HCT116 (cell line): ENCODE data around the gene SYAP1. TPM values are rescaled to one million over a fixed set of nuclear protein-coding genes. Genes with fewer than 3 reads are reported as not detected.
A peak's percentile ranks its signal among the peaks of the same experiment; 100 is the strongest.

ENCODE experiments used
- ATAC-seq: fragments of 200-7000 bp; cut with Tn5 transposase; 2 replicates; pipeline ENCODE4 v1.9.1; 2020; ENCODE audit warnings: mild to moderate bottlenecking, moderate library complexity
- BruUV-seq: library from RNA; stranded (reverse); fragments of 400-500 nt; replicated peaks from 2 replicates; lab custom pipeline; 2021; lab: Mats Ljungman, UMichigan
- CTCF ChIA-PET: fragments of 300-600 bp; sonication (Branson Sonifier 250); formaldehyde crosslinking; loops from one replicate; lab custom pipeline; 2021; ENCODE audit warnings: antibody characterized with exemption; lab: Charles Lee
- POLR2A ChIA-PET: fragments of 300-600, 350-600 bp; sonication (Branson Sonifier 250); formaldehyde crosslinking; loops from one replicate; lab custom pipeline; 2021; ENCODE audit warnings: antibody characterized with exemption; lab: Charles Lee
- RAD21 ChIA-PET, 2 experiments: fragments of 300-600 bp; sonication (Branson Sonifier 250); formaldehyde crosslinking; loops; one replicate each; lab custom pipeline; 2023; ENCODE audit warnings: low total read pairs in 2 of 2; ENCODE audit not compliant: uncharacterized antibody in 2 of 2, unreplicated experiment in 2 of 2, low non-redundant PET in 1 of 2; lab: Charles Lee
- DNase-seq: peaks from one replicate; pipeline ENCODE4 v3.0.0-alpha.2; 2010; ENCODE audit warnings: low read depth, low spot score
- H2AFZ ChIP-seq: fragments of 200-600 bp; shearing (Covaris generic), sonication (generic); 2 replicates; pipeline ENCODE4 v1.6.1; 2017; ENCODE audit warnings: low read depth, mixed run types, mixed read lengths, antibody characterized with exemption, low read length; ENCODE audit not compliant: poor library complexity, severe bottlenecking
- H3K27ac ChIP-seq: 2 replicates; pipeline ENCODE4 v1.5.1; 2012; ENCODE audit warnings: low read depth, low read length
- H3K27me3 ChIP-seq: fragments of 200-600 bp; sonication (generic); 2 replicates; pipeline ENCODE4 v1.6.1; 2016; ENCODE audit warnings: mixed run types, low read length, mixed read lengths; ENCODE audit not compliant: insufficient read depth
- H3K36me3 ChIP-seq, 2 experiments: fragments of 200-500 bp in 1 of 2; fragments of 200-600 bp in 1 of 2; sonication (Bioruptor generic) in 1 of 2; sonication (generic) in 1 of 2; 2 replicates each; pipeline versions ENCODE4 v1.5.1 to v1.6.1; 2014 to 2016; ENCODE audit warnings: low read length in 2 of 2, inconsistent platforms in 1 of 2, mixed read lengths in 1 of 2, mixed run types in 1 of 2; ENCODE audit not compliant: insufficient read depth in 2 of 2, control insufficient read depth in 1 of 2
- H3K4me1 ChIP-seq, 2 experiments: fragments of 200-600 bp in 1 of 2; sonication (generic) in 1 of 2; 2 replicates each; pipeline versions ENCODE4 v1.5.1 to v1.6.1; 2012 to 2017; ENCODE audit warnings: low read length in 2 of 2, inconsistent platforms in 1 of 2, mild to moderate bottlenecking in 1 of 2, mixed read lengths in 1 of 2, mixed run types in 1 of 2, moderate library complexity in 1 of 2; ENCODE audit not compliant: insufficient read depth in 2 of 2, control insufficient read depth in 1 of 2
- H3K4me2 ChIP-seq: fragments of 200-600 bp; sonication (generic); 2 replicates; pipeline ENCODE4 v1.6.1; 2017; ENCODE audit warnings: mixed run types, low read length, mixed read lengths
- H3K4me3 ChIP-seq, 2 experiments: fragments of 200-600 bp in 1 of 2; sonication (generic) in 1 of 2; replicated peaks in 1 of 2; 2 replicates each; pipeline ENCODE4 v1.5.1; 2011 to 2016; ENCODE audit warnings: low read length in 2 of 2, control low read depth in 1 of 2, low read depth in 1 of 2, mild to moderate bottlenecking in 1 of 2, mixed read lengths in 1 of 2, mixed run types in 1 of 2
- H3K79me2 ChIP-seq: fragments of 200-600 bp; sonication (generic); 2 replicates; pipeline ENCODE4 v1.6.1; 2017; ENCODE audit warnings: mild to moderate bottlenecking, mixed run types, low read length, moderate library complexity, mixed read lengths; ENCODE audit not compliant: insufficient read depth
- H3K9ac ChIP-seq: fragments of 200-600 bp; sonication (generic); 2 replicates; pipeline ENCODE4 v1.6.1; 2016; ENCODE audit warnings: low read length, mixed read lengths
- H3K9me2 ChIP-seq: fragments of 200-600 bp; sonication (generic), shearing (Covaris generic); 2 replicates; pipeline ENCODE4 v1.6.1; 2017; ENCODE audit warnings: mixed run types, mild to moderate bottlenecking, moderate library complexity; ENCODE audit not compliant: insufficient read depth
- H3K9me3 ChIP-seq, 2 experiments: fragments of 200-500 bp in 1 of 2; fragments of 200-600 bp in 1 of 2; sonication (Bioruptor generic) in 1 of 2; sonication (generic) in 1 of 2; 2 replicates each; pipeline ENCODE4 v1.6.1; 2014 to 2017; ENCODE audit warnings: low read length in 2 of 2, mixed read lengths in 2 of 2, inconsistent platforms in 1 of 2, low read depth in 1 of 2, mild to moderate bottlenecking in 1 of 2, mixed run types in 1 of 2, moderate library complexity in 1 of 2; ENCODE audit not compliant: control insufficient read depth in 1 of 2, insufficient read depth in 1 of 2
- H4K20me1 ChIP-seq: fragments of 200-600 bp; sonication (generic), shearing (Covaris generic); 2 replicates; pipeline ENCODE4 v1.6.1; 2017; ENCODE audit warnings: mixed run types, mild to moderate bottlenecking, moderate library complexity; ENCODE audit not compliant: insufficient read depth
- ELF1 ChIP-seq: IDR thresholded peaks from 2 replicates; pipeline ENCODE4 v1.6.1; 2012; ENCODE audit warnings: low read depth, borderline replicate concordance
- EZH2 ChIP-seq: fragments of 200-600 bp; sonication (generic); IDR thresholded peaks from 2 replicates; pipeline ENCODE4 v1.6.1; 2017; ENCODE audit warnings: antibody characterized with exemption, mixed run types
- FOSL1 ChIP-seq: IDR thresholded peaks from 2 replicates; pipeline ENCODE4 v1.6.1; 2012; ENCODE audit warnings: low read depth
- JUND ChIP-seq: IDR thresholded peaks from 2 replicates; pipeline ENCODE4 v1.6.1; 2012
- SIN3A ChIP-seq: IDR thresholded peaks from 2 replicates; pipeline ENCODE4 v1.6.1; 2012; ENCODE audit warnings: low read depth
- SRF ChIP-seq: IDR thresholded peaks from 2 replicates; pipeline ENCODE4 v1.6.1; 2012; ENCODE audit warnings: low read depth
- intact Hi-C: fragments of 100-400 bp; cut with micrococcal nuclease; formaldehyde crosslinking; loops from 2 replicates; pipeline ENCODE4 v1.10.0; 2022
- total RNA-seq: library from RNA; stranded (reverse); gene quantifications from one replicate; pipeline ENCODE4 v1.2.1, GENCODE V29; 2021; ENCODE audit not compliant: unreplicated experiment
- TF ChIP-seq, protein P1 (sequence below): IDR thresholded peaks from 2 replicates; pipeline ENCODE4 v1.6.1; 2011; ENCODE audit warnings: mild to moderate bottlenecking, low read length, moderate library complexity; ENCODE audit not compliant: insufficient replicate concordance; ENCODE audit errors: extremely low read depth

The SYAP1 gene
- total RNA-seq, 1 experiment from 2014 or later, result 24.8 TPM

DNA sequence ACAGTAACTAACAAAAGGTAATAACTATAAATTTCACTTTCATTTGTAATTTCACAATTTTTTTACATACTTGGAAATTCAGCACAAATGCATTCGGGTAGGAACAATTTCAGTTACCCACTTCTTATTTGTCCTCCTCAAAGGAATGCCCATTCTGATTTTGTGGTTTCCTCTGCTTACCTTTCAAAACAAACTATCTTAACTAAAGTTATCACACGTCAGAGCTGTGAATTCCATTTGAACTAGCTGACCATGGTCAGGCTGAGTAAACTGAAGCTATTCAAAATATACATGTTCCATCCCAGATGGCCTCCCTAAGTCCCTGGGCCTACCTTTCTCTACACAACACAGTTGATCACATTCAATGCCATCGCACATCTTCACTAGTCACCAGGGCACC, 11.4 kb upstream of the SYAP1 start (continued):
- TF ChIP-seq EZH2, result no peak
- TF ChIP-seq ELF1, result no peak
- TF ChIP-seq JUND, result no peak
- TF ChIP-seq SRF, result no peak

DNA sequence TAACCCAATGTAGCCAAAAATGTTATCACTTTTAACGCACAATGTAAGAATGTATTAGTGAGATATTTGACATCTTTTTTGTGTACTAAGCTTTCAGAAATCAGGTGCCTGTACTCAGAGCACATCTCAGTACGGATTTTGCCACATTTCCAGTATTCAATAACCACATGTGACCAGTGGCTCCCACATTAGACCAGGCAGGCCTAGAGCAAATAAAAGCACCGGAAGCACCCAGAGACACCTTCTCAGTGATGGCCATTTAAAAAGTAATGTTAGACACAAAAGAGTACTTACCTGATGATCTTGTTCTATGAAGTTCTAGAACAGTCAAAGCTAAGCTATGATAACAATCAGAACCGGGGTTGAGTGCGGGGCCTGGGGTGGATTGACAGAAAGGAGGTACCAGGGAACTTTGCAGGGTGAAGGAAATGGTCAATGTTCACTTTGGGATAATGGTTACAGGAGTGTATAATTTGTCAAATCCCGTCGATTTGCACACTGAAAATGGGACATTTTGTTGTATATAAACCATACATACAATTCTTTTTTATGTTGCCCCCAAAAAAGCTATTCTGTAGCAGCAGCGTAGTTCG, 8.1 kb upstream of the SYAP1 start:
- TF ChIP-seq, protein P1, sequence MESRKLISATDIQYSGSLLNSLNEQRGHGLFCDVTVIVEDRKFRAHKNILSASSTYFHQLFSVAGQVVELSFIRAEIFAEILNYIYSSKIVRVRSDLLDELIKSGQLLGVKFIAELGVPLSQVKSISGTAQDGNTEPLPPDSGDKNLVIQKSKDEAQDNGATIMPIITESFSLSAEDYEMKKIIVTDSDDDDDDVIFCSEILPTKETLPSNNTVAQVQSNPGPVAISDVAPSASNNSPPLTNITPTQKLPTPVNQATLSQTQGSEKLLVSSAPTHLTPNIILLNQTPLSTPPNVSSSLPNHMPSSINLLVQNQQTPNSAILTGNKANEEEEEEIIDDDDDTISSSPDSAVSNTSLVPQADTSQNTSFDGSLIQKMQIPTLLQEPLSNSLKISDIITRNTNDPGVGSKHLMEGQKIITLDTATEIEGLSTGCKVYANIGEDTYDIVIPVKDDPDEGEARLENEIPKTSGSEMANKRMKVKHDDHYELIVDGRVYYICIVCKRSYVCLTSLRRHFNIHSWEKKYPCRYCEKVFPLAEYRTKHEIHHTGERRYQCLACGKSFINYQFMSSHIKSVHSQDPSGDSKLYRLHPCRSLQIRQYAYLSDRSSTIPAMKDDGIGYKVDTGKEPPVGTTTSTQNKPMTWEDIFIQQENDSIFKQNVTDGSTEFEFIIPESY, result no peak
- TF ChIP-seq EZH2 (no peak), FOSL1 (no peak), SIN3A (no peak)
- no peak for DNase-seq
- peak overlapping the region; percentile 91 for H3K4me2 ChIP-seq
- H3K4me3 ChIP-seq, result peak overlapping the region; percentile 44 to 71
- H4K20me1 ChIP-seq, result no peaks in the 10 kb centered on the region
- no peaks in the 10 kb centered on the region; a peak in 1 of 4 replicates for H3K36me3 ChIP-seq
- ATAC-seq, result no peak
- RAD21 ChIA-PET, result no interaction called here
- no peaks in the 10 kb centered on the region for H3K79me2 ChIP-seq
- peak overlapping the region; percentile 82 for H3K9ac ChIP-seq
- POLR2A ChIA-PET, result no interaction called here
- CTCF ChIA-PET, result no interaction called here
- no peaks in the 10 kb centered on the region for H3K9me2 ChIP-seq
- BruUV-seq, result TSS peak; percentile 53
- H3K9me3 ChIP-seq, result no peaks in the 10 kb centered on the region
- peaks cover 0 to 15% of the 10 kb centered on the region in 2 experiments; a peak in 1 of 4 replicates for H3K4me1 ChIP-seq
- peak overlapping the region; percentile 87 for H3K27ac ChIP-seq
- intact Hi-C loops, result loop anchor here (10.0 kb wide), 1 partner anchor 857 kb away; the partner anchor contains the start of gene AP1S2
- H2AFZ ChIP-seq, result no peak overlapping the region
- H3K27me3 ChIP-seq, result no peaks in the 10 kb centered on the region
